Breast epithelium (tissue), 4 donors: ENCODE results near the gene ZNF148. TPM values are rescaled to one million over a fixed set of nuclear protein-coding genes. Genes with fewer than 3 reads are reported as not detected.

Experiments
- DNase-seq, 2 donors: peaks; one replicate each; pipeline ENCODE4 v3.0.0-alpha.2; 2019; ENCODE audit warnings: low spot score in 2 of 2
- H3K27ac ChIP-seq, 2 donors: fragments of 200-600 bp; sonication (generic) in 1 of 2; one replicate each; pipeline ENCODE4 v1.5.1; 2016 to 2019; ENCODE audit warnings: mild to moderate bottlenecking in 1 of 2
- H3K27me3 ChIP-seq, 2 donors: fragments of 200-600 bp; sonication (generic) in 1 of 2; one replicate each; pipeline versions ENCODE4 v1.5.1 to v1.6.0; 2017 to 2019; ENCODE audit warnings: control low read depth in 1 of 2, mild to moderate bottlenecking in 1 of 2
- H3K36me3 ChIP-seq: fragments of 200-600 bp; one replicate; pipeline ENCODE4 v1.5.1; 2019
- H3K4me1 ChIP-seq, 2 donors: fragments of 200-600 bp; sonication (generic); one replicate each; pipeline ENCODE4 v1.5.1; 2016 to 2019; ENCODE audit warnings: control low read depth in 1 of 2
- H3K4me3 ChIP-seq, 3 donors: fragments of 200-600 bp; sonication (generic); 1 replicate in 2 of 3; 2 replicates in 1 of 3; pipeline ENCODE4 v1.5.1; 2016 to 2019; ENCODE audit warnings: mild to moderate bottlenecking in 3 of 3, moderate library complexity in 2 of 3
- H3K9me3 ChIP-seq, 2 donors: fragments of 200-600 bp; sonication (generic) in 1 of 2; one replicate each; pipeline ENCODE4 v1.5.1; 2016 to 2019; ENCODE audit warnings: control low read depth in 1 of 2
- POLR2A ChIP-seq: fragments of 450-650 bp; IDR thresholded peaks from one replicate; pipeline ENCODE4 v1.6.1; 2016; ENCODE audit warnings: antibody characterized with exemption, mild to moderate bottlenecking, moderate library complexity
- POLR2AphosphoS5 ChIP-seq, 3 donors: sonication (generic); formaldehyde crosslinking; IDR thresholded peaks; one replicate each; pipeline ENCODE4 v1.6.1; 2017; ENCODE audit warnings: antibody characterized with exemption in 3 of 3
- intact Hi-C: fragments of 100-400 bp; cut with DNase I; formaldehyde crosslinking; loops from one replicate; pipeline ENCODE4 v1.15.1; 2023; ENCODE audit warnings: low total_unique reads
- total RNA-seq, 3 donors: library from RNA; depleted of rRNA; stranded (reverse); fragments of >200 nt; gene quantifications; one replicate each; pipeline ENCODE4 v1.1.0, GENCODE V29; 2016
- TF ChIP-seq, protein P1 (sequence below), 3 donors: fragments of 450-650 bp; IDR thresholded peaks; one replicate each; pipeline ENCODE4 v1.5.1; 2016 to 2017; ENCODE audit warnings: antibody characterized with exemption in 3 of 3, mild to moderate bottlenecking in 3 of 3, moderate library complexity in 3 of 3

The ZNF148 gene
- total RNA-seq, 3 donors from 2014 or later = 29.8 to 47.7 (median 31.8) TPM

GRCh38 chr3:125240496-125240895, 134.6 kb downstream of the ZNF148 start:
- H3K27ac ChIP-seq = no peak overlapping the region
- no peaks in the 10 kb centered on the region for H3K9me3 ChIP-seq
- no peak for DNase-seq
- intact Hi-C loops = loop anchor here (2.0 kb wide), 1 partner anchor 28 kb away; no protein-coding TSS in a partner anchor
- no peaks in the 10 kb centered on the region for H3K36me3 ChIP-seq
- H3K4me3 ChIP-seq = no peak overlapping the region
- no peaks in the 10 kb centered on the region for H3K4me1 ChIP-seq
- no peaks in the 10 kb centered on the region for H3K27me3 ChIP-seq
- TF ChIP-seq, protein P1, sequence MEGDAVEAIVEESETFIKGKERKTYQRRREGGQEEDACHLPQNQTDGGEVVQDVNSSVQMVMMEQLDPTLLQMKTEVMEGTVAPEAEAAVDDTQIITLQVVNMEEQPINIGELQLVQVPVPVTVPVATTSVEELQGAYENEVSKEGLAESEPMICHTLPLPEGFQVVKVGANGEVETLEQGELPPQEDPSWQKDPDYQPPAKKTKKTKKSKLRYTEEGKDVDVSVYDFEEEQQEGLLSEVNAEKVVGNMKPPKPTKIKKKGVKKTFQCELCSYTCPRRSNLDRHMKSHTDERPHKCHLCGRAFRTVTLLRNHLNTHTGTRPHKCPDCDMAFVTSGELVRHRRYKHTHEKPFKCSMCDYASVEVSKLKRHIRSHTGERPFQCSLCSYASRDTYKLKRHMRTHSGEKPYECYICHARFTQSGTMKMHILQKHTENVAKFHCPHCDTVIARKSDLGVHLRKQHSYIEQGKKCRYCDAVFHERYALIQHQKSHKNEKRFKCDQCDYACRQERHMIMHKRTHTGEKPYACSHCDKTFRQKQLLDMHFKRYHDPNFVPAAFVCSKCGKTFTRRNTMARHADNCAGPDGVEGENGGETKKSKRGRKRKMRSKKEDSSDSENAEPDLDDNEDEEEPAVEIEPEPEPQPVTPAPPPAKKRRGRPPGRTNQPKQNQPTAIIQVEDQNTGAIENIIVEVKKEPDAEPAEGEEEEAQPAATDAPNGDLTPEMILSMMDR (IDR thresholded peaks at IDR 0.05) = no peak
- TF ChIP-seq POLR2A = no peak
- TF ChIP-seq POLR2AphosphoS5 (IDR thresholded peaks at IDR 0.05) = no peak

GRCh38 chr3:125239266-125239665, 135.9 kb downstream of the ZNF148 start:
- no peak overlapping the region for H3K4me3 ChIP-seq
- intact Hi-C loops = no loop called here
- TF ChIP-seq POLR2A = no peak
- TF ChIP-seq, protein P1 (IDR thresholded peaks at IDR 0.05) = no peak
- no peak for TF ChIP-seq POLR2AphosphoS5 (IDR thresholded peaks at IDR 0.05)
- no peak for DNase-seq
- no peaks in the 10 kb centered on the region for H3K9me3 ChIP-seq
- no peaks in the 10 kb centered on the region for H3K27me3 ChIP-seq
- no peaks in the 10 kb centered on the region for H3K4me1 ChIP-seq
- H3K36me3 ChIP-seq = no peaks in the 10 kb centered on the region
- no peak overlapping the region for H3K27ac ChIP-seq

DNA sequence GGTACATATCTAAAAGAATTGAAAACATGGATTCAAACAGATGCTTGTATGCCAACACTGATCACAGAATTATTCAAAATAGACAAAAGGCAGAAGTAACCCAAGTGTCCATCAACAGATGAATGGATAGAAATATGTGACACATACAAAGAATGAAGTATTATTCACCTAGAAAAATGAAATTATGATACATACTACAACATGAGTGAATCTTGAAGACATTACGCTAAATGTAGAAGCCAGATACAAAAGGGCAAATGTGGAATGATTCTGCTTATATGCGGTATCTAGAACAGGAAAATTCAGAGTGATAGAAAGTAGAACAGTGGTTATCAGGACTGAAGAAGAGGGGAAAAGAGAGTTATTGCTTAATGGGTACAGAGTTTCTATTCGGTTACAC, 136.4 kb downstream of the ZNF148 start:
- TF ChIP-seq, protein P1 (IDR thresholded peaks at IDR 0.05) = no peak
- TF ChIP-seq POLR2A (no peak), POLR2AphosphoS5 (IDR thresholded peaks at IDR 0.05) (no peak)

GRCh38 chr3:125236331-125236903, 138.7 kb downstream of the ZNF148 start:
- Histone ChIP-seq H3K4me3 (no peak overlapping the region), H3K36me3 (no peaks in the 10 kb centered on the region), H3K4me1 (no peaks in the 10 kb centered on the region), H3K9me3 (no peaks in the 10 kb centered on the region), H3K27ac (no peak overlapping the region), H3K27me3 (no peaks in the 10 kb centered on the region)
- TF ChIP-seq, protein P1 (IDR thresholded peaks at IDR 0.05) = no peak
- TF ChIP-seq POLR2A (no peak), POLR2AphosphoS5 (IDR thresholded peaks at IDR 0.05) (no peak)
- no peak for DNase-seq
- intact Hi-C loops = no loop called here

More for the DNA sequence above, 136.4 kb downstream of the ZNF148 start:
- DNase-seq = no peak
- no peak overlapping the region for H3K4me3 ChIP-seq
- H3K27ac ChIP-seq = no peak overlapping the region
- intact Hi-C loops = no loop called here
- no peaks in the 10 kb centered on the region for H3K36me3 ChIP-seq
- no peaks in the 10 kb centered on the region for H3K4me1 ChIP-seq
- H3K9me3 ChIP-seq = no peaks in the 10 kb centered on the region
- no peaks in the 10 kb centered on the region for H3K27me3 ChIP-seq

GRCh38 chr3:125234831-125235230, 140.3 kb downstream of the ZNF148 start:
- no peaks in the 10 kb centered on the region for H3K4me1 ChIP-seq

More at GRCh38 chr3:125234831-125235230, 140.3 kb downstream of the ZNF148 start:
- TF ChIP-seq, protein P1 (IDR thresholded peaks at IDR 0.05) = no peak
- TF ChIP-seq POLR2A = no peak
- TF ChIP-seq POLR2AphosphoS5 (IDR thresholded peaks at IDR 0.05) = no peak
- Histone ChIP-seq H3K27me3 (no peaks in the 10 kb centered on the region), H3K36me3 (no peaks in the 10 kb centered on the region), H3K4me3 (no peak overlapping the region), H3K27ac (no peak overlapping the region), H3K9me3 (no peaks in the 10 kb centered on the region)
- no peak for DNase-seq
- intact Hi-C loops = no loop called here
